CD4-positive, alpha-beta T cell (primary cell): ENCODE data around the gene LHFPL5. TPM values are rescaled to one million over a fixed set of nuclear protein-coding genes. Genes with fewer than 3 reads are reported as not detected.

ENCODE experiments used
- ATAC-seq: fragments of 200-7000 bp; cut with Tn5 transposase; one replicate; pipeline ENCODE4 v1.10.0; 2022; ENCODE audit warnings: mild to moderate bottlenecking; ENCODE audit not compliant: poor library complexity
- CTCF ChIA-PET: fragments of 350-600 bp; sonication (Branson Sonifier 250); formaldehyde crosslinking; loops from one replicate; lab custom pipeline; 2021; ENCODE audit warnings: antibody characterized with exemption, inconsistent platforms; lab: Charles Lee
- POLR2A ChIA-PET: fragments of 350-600 bp; sonication (Branson Sonifier 250); formaldehyde crosslinking; loops from one replicate; lab custom pipeline; 2021; ENCODE audit warnings: antibody characterized with exemption, inconsistent platforms; lab: Charles Lee
- DNase-seq, 14 experiments: peaks; one replicate each; pipeline ENCODE4 v3.0.0-alpha.2; 2013 to 2020; ENCODE audit warnings: mixed read lengths in 2 of 14
- H3K27ac ChIP-seq, 2 donors: one replicate each; pipeline versions ENCODE4 v1.5.1 to v1.7.0; 2013; ENCODE audit warnings: low read length in 2 of 2, low read depth in 1 of 2, mild to moderate bottlenecking in 1 of 2
- H3K27me3 ChIP-seq, 2 experiments: 1 replicate in 1 of 2; 2 replicates in 1 of 2; pipeline versions ENCODE4 v1.6.1 to v1.7.0; 2013; ENCODE audit warnings: low read length in 2 of 2, control low read depth in 1 of 2, mild to moderate bottlenecking in 1 of 2, moderate library complexity in 1 of 2; ENCODE audit not compliant: insufficient read depth in 2 of 2, control insufficient read depth in 1 of 2
- H3K36me3 ChIP-seq: one replicate; pipeline ENCODE4 v1.6.1; 2013; ENCODE audit warnings: low read length, control low read depth; ENCODE audit not compliant: insufficient read depth
- H3K4me1 ChIP-seq: one replicate; pipeline ENCODE4 v1.6.1; 2013; ENCODE audit warnings: low read length, control low read depth; ENCODE audit not compliant: insufficient read depth
- H3K4me3 ChIP-seq: one replicate; pipeline ENCODE4 v1.5.1; 2013; ENCODE audit warnings: mild to moderate bottlenecking, low read length, moderate library complexity
- H3K9me3 ChIP-seq, 2 experiments: 1 replicate in 1 of 2; 2 replicates in 1 of 2; pipeline versions ENCODE4 v1.6.1 to v1.7.0; 2013; ENCODE audit warnings: low read length in 2 of 2, mild to moderate bottlenecking in 2 of 2, control low read depth in 1 of 2, moderate library complexity in 1 of 2; ENCODE audit not compliant: control insufficient read depth in 1 of 2, insufficient read depth in 1 of 2
- H3K27ac Mint-ChIP-seq: one replicate; pipeline ENCODE4 v1.8.0; 2020; ENCODE audit warnings: mixed read lengths
- H3K27me3 Mint-ChIP-seq: one replicate; pipeline ENCODE4 v1.8.0; 2021; ENCODE audit warnings: mixed read lengths
- H3K36me3 Mint-ChIP-seq: one replicate; pipeline ENCODE4 v1.8.0; 2021; ENCODE audit warnings: low read depth, mixed read lengths
- H3K4me1 Mint-ChIP-seq: one replicate; pipeline ENCODE4 v1.8.0; 2021; ENCODE audit warnings: low read depth, mixed read lengths
- H3K4me3 Mint-ChIP-seq: one replicate; pipeline ENCODE4 v1.8.0; 2020; ENCODE audit warnings: mild to moderate bottlenecking, mixed read lengths
- H3K9me3 Mint-ChIP-seq: one replicate; pipeline ENCODE4 v1.8.0; 2020; ENCODE audit warnings: mixed read lengths
- intact Hi-C, 2 experiments: fragments of 100-400 bp; cut with DNase I in 1 of 2; cut with micrococcal nuclease in 1 of 2; formaldehyde crosslinking; loops; one replicate each; pipeline versions ENCODE4 v1.15.1 to v1.9.0; 2023 to 2025; cut with DNase I, micrococcal nuclease
- total RNA-seq, 174 experiments: library from RNA in 2 of 174; stranded (reverse) in 2 of 174; gene quantifications; one replicate each; pipeline ENCODE4 v1.2.3 and lab custom pipeline; 2021 to 2026
- TF ChIP-seq, protein P1 (sequence below): fragments of 200-600 bp; IDR thresholded peaks from one replicate; pipeline ENCODE4 v1.8.0; 2022; ENCODE audit warnings: antibody characterized with exemption, mild to moderate bottlenecking

Gene LHFPL5
- total RNA-seq, 2 experiments from 2014 or later, result not detected

- no peaks in the 10 kb centered on the region for H3K27me3 ChIP-seq
- no peaks in the 10 kb centered on the region for H3K27me3 Mint-ChIP-seq
- H3K36me3 Mint-ChIP-seq, result no peaks in the 10 kb centered on the region
- DNase-seq (no peak), ATAC-seq (no peak)
- peaks cover 5 to 21% of the 10 kb centered on the region in 2 experiments for H3K9me3 ChIP-seq
- TF ChIP-seq, protein P1, sequence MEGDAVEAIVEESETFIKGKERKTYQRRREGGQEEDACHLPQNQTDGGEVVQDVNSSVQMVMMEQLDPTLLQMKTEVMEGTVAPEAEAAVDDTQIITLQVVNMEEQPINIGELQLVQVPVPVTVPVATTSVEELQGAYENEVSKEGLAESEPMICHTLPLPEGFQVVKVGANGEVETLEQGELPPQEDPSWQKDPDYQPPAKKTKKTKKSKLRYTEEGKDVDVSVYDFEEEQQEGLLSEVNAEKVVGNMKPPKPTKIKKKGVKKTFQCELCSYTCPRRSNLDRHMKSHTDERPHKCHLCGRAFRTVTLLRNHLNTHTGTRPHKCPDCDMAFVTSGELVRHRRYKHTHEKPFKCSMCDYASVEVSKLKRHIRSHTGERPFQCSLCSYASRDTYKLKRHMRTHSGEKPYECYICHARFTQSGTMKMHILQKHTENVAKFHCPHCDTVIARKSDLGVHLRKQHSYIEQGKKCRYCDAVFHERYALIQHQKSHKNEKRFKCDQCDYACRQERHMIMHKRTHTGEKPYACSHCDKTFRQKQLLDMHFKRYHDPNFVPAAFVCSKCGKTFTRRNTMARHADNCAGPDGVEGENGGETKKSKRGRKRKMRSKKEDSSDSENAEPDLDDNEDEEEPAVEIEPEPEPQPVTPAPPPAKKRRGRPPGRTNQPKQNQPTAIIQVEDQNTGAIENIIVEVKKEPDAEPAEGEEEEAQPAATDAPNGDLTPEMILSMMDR, result no peak
- peaks cover 2% of the 10 kb centered on the region for H3K9me3 Mint-ChIP-seq
- no peaks in the 10 kb centered on the region for H3K4me1 ChIP-seq
- no peak overlapping the region for H3K4me3 ChIP-seq
- H3K4me1 Mint-ChIP-seq, result no peaks in the 10 kb centered on the region
- no peaks in the 10 kb centered on the region for H3K36me3 ChIP-seq
- intact Hi-C loops, result no loop called here
- no peak overlapping the region for H3K27ac Mint-ChIP-seq
- H3K4me3 Mint-ChIP-seq, result no peak overlapping the region
- ChIA-PET CTCF (no interaction called here), POLR2A (no interaction called here)
- no peak overlapping the region for H3K27ac ChIP-seq
Observed at GRCh38 chr6:35817515-35817914, 12.4 kb downstream of the LHFPL5 start.

- intact Hi-C loops, result no loop called here
- no peaks in the 10 kb centered on the region for H3K4me1 ChIP-seq
- H3K27me3 Mint-ChIP-seq, result peaks cover 5% of the 10 kb centered on the region
- H3K9me3 Mint-ChIP-seq, result no peaks in the 10 kb centered on the region
- H3K4me3 ChIP-seq, result no peak overlapping the region
- no peaks in the 10 kb centered on the region for H3K4me1 Mint-ChIP-seq
- POLR2A ChIA-PET, result no interaction called here
- no peak overlapping the region for H3K27ac ChIP-seq
- no peaks in the 10 kb centered on the region for H3K36me3 Mint-ChIP-seq
- H3K4me3 Mint-ChIP-seq, result no peak overlapping the region
- no peaks in the 10 kb centered on the region for H3K9me3 ChIP-seq
- no peaks in the 10 kb centered on the region for H3K27me3 ChIP-seq
- CTCF ChIA-PET, result no interaction called here
- TF ChIP-seq, protein P1, result no peak
- ATAC-seq (no peak), DNase-seq (no peak)
- H3K27ac Mint-ChIP-seq, result no peak overlapping the region
- no peaks in the 10 kb centered on the region for H3K36me3 ChIP-seq
Observed at GRCh38 chr6:35823601-35824000, 18.4 kb downstream of the LHFPL5 start.

GRCh38 chr6:35824552-35825192, 19.5 kb downstream of the LHFPL5 start:
- intact Hi-C loops, result no loop called here
- ATAC-seq, result no peak

More at GRCh38 chr6:35824552-35825192, 19.5 kb downstream of the LHFPL5 start:
- TF ChIP-seq, protein P1, result no peak
- ChIA-PET POLR2A (no interaction called here), CTCF (no interaction called here)
- Mint-ChIP-seq H3K9me3 (no peaks in the 10 kb centered on the region), H3K4me3 (no peak overlapping the region), H3K27ac (no peak overlapping the region), H3K36me3 (no peaks in the 10 kb centered on the region), H3K27me3 (peaks cover 5% of the 10 kb centered on the region), H3K4me1 (no peaks in the 10 kb centered on the region)
- H3K4me3 ChIP-seq, result no peak overlapping the region
- no peaks in the 10 kb centered on the region for H3K4me1 ChIP-seq
- H3K9me3 ChIP-seq, result no peaks in the 10 kb centered on the region
- H3K27ac ChIP-seq, result no peak overlapping the region
- no peaks in the 10 kb centered on the region for H3K36me3 ChIP-seq
- H3K27me3 ChIP-seq, result no peaks in the 10 kb centered on the region
- no peak for DNase-seq
